H54 (cell line): ENCODE data around the gene MMEL1.
A peak's percentile ranks its signal among the peaks of the same experiment; 100 is the strongest.
"Not testable (repeated sequence)": the region's sequence is repeated elsewhere in the genome, so short reads cannot be mapped to it uniquely, and the experiment has no call there.

Experiments used
- DNase-seq: peaks from one replicate; pipeline ENCODE4 v3.0.0; 2011; ENCODE audit warnings: low spot score, mixed read lengths; ENCODE audit not compliant: insufficient read length
- FAIRE-seq: peaks from 3 replicates; lab custom pipeline; 2011; peaks lifted over from hg19 to GRCh38; lab: Jason Lieb, UNC
- POLR2A ChIP-seq: IDR thresholded peaks from 2 replicates; pipeline ENCODE4 v1.6.1; 2011; ENCODE audit warnings: low read depth, mild to moderate bottlenecking, low read length

The MMEL1 gene

DNA sequence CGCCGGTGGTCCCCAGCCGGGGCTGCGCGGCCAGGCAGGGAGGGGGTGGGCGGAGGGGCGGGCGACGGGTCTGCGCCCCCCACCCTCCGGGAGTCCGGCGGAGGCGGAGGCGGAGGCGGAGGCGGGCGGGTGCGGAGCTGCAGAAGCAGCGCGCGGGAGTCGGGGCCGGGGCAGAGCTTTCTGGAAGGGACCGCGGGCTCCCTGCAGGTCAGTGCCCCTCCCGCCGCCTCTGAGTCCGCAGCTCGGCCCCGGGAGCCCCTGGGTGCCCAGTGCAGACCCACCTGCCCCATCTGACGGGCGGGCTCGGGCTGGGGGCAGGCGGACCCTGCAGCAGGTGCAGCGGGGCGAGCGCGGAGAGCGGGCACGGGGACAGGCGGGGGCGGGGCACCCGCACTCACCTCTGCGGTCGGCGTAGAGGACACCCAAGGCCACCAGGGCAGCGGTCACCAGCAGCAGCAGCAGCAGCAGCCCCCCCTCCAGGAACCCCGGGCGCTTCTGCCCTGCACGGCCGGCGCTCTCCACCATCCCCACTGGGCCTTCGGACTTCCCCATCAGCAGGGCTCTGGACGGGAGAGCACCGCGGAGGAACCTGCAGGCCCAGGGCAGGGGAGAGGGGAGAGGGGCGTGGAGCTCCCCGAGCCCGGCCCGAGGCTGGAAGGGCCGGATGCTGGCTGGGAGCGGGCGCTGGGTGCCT, 3.7 kb downstream of the MMEL1 start:
- TF ChIP-seq POLR2A, result no peak
- FAIRE-seq (no peak), DNase-seq (no peak)

DNA sequence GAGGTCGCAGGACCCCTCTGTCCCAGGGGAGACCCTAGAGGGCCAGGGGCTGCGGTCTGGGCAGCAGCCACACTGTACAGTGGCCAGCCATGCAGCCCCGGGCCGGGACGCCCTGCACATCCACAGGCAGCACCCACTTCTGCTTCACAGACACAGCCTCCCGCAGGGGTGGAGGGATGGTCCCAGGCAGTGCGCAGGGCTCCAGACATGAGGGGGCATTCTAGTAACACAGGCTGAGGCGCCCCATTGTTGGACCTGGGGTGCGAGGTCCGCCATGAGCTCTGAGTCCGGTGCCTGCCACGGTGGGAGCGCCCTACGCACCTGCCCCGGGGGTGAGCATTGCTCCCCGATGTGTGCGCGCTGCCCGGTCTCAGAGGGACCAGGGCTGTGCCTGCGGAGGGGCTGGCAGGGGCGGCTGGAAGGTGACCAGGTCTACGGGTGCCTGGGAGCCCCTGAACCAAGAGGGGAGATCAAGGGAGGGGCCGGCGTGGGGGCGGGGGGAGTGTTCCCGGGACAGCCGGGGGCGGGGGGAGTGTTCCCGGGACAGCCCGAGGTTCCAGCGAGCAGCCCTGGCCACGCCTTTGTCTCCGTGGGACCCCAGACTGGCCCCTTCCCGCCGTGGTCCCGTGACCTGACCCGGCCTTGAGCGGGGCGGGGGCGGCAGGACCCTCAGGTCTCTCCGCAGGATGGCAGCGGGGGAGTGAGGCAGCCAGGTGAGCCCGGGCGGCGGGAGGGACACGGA, 4.5 kb downstream of the MMEL1 start:
- no peak for TF ChIP-seq POLR2A
- DNase-seq, result no peak
- no peak for FAIRE-seq

DNA sequence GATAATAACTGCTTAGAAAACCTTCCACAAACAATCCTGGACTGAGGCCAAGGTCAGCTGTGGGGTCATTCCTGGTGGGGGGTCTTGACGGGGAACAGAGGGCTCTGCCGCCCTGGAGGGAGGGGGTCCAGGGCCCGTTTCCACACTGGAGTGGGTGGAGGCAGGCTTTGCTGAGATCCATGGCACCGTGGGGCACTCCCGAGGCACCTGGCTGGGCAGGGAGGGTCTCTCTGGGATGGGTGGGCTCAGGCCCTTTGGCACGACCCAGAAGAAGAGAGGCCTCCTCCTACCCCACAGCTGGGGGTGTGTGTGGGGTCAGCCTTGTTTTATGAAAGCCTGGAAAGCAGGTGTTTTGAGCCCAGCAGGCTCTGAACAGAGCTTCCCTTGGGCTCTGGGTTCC, 5.1 kb downstream of the MMEL1 start:
- DNase-seq (no peak), FAIRE-seq (no peak)
- TF ChIP-seq POLR2A, result no peak

DNA sequence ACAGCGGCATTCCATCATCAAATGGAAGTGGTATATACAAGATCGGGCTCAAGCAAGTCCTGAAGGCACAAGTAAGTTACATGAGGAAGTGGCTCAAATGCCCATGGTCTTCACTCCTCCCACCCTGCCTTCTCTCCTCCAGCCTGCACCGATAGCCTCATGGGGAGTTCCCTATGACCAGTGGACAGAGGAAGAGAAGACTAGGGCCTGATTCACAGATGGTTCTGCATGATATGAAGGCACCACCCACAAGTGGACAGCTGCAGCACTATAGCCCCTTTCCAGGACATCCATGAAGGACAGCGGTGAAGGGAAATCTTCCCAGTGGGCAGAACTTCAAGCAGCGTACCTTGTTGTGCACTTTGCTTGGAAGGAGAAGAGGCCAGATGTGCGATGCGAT, 7.1 kb downstream of the MMEL1 start:
- FAIRE-seq, DNase-seq: not testable (repeated sequence)

DNA sequence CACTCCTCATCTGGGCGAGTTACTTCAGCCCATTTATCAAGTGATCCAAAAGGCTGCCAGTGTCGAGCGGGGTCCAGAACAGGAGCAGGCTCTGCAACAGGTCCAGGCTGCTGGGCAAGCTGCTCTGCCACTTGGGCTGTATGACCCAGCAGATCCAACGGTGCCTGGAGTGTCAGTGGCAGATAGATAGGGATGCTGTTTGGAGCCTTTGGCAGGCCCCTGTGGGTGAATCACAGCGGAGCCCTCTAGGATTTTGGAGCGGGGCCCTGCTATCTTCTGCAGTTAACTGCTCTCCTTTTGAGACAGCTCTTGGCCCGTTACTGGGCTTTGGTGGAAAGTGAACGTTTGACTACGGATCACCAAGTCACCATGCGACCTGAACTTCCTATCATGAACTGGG, 7.5 kb downstream of the MMEL1 start:
- no peak for FAIRE-seq
- no peak for DNase-seq

DNA sequence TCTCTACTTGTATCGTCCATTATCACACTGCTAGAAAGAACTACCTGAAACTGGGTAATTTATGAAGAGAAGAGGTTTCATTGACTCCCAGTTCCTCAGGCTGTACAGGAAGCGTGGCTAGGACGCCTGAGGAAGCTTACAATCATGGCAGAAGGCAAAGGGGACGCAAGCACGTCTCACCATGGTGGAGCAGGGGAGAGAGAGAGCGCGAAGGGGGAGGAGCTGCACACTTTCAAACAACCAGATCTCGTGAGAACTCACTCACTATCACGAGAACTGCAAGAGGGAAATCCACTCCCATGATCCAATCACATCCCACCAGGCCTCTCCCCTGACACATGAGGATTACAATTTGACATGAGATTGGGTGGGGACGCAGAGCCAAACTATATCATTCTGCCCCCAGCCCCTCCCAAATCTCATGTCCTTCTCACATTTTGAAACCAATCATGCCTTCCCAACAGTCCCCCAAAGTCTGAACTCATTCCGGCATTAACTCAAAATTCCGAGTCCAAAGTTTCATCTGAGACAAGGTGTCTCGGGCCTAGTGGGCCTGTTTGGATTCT, 8.0 kb downstream of the MMEL1 start:
- FAIRE-seq (no peak), DNase-seq (no peak)
- no peak for TF ChIP-seq POLR2A

More for the DNA sequence above, 7.5 kb downstream of the MMEL1 start:
- TF ChIP-seq POLR2A, result no peak

DNA sequence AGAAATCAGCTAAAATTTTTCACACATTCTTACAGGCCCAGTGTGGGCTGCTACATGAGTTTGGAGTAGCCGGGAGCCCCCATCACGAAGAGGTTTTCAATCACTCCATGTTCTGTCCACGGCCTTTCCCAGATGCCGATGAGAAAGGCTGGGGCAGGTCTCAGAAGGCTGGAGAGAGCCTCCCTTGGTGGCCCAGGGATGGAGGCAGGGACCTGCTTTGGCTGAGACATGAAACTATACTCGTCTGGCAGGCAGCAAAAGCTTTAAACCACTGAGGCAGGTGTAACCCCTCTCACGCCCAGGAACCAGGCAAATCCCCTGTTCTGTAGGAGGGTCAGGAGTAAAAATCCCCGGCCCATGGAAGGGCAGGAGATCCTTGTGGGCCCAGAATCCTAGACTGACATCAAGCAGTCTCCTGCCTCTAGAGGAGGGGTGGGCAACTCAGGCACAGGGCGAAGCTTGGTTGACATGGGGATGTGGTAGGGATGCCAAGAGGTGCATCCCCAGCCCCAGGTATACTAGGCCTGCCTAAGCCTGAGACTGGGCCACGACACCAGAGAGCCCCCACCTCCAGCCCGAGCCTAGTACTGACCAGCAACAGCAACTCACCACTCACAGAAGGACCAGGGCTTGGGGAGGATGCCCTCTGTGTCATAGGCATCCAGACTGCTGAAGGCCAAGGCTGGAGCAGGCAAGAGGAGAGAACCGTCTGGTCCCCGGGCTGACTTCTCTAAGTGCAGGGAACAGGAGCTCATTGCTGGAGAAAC, 9.1 kb downstream of the MMEL1 start:
- FAIRE-seq (no peak), DNase-seq (no peak)
- TF ChIP-seq POLR2A, result no peak

DNA sequence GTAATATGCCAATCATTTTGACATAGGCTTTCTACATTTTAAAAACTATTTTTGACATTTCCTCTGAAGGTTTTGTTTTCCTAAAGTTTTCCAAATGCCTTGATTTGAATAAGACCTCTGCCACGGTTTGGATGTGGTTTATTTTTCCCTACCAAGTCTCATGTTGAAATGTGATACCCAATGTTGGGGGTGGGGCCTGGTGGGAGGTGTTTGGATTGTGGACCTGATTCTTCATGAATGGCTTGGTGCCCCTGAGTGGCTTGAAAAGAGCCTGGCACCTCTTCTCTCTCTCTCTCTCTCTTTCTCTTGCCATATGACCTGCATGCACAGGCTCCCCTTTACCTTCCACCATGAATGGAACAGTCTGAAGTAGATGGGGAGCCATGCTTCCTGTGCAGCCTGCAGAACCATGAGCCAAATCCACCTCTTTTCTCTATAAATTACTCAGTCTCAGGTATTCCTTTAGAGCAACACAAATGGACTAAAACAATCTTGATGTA, 14.8 kb downstream of the MMEL1 start:
- DNase-seq (no peak), FAIRE-seq (no peak)
- TF ChIP-seq POLR2A, result no peak

DNA sequence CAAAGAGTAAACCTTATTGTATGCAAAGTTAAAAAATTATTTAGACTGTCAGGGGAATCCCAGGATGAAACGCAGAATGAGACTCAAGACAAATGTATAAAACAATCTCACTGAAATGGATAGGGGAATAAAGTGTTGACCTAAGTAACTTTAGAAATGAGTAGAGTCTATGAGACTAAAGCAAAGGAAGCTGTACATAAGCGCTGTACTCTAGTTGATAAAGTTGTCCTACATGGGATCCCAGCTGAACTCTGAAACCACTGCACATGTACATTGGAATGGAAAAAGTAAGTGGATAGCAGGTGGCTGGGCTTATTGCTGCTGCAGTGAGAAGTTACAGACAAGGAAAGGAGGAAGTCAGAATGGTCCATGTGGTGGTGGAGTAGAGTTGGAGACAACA, 18.7 kb downstream of the MMEL1 start:
- TF ChIP-seq POLR2A, result no peak
- DNase-seq (no peak), FAIRE-seq (no peak)

DNA sequence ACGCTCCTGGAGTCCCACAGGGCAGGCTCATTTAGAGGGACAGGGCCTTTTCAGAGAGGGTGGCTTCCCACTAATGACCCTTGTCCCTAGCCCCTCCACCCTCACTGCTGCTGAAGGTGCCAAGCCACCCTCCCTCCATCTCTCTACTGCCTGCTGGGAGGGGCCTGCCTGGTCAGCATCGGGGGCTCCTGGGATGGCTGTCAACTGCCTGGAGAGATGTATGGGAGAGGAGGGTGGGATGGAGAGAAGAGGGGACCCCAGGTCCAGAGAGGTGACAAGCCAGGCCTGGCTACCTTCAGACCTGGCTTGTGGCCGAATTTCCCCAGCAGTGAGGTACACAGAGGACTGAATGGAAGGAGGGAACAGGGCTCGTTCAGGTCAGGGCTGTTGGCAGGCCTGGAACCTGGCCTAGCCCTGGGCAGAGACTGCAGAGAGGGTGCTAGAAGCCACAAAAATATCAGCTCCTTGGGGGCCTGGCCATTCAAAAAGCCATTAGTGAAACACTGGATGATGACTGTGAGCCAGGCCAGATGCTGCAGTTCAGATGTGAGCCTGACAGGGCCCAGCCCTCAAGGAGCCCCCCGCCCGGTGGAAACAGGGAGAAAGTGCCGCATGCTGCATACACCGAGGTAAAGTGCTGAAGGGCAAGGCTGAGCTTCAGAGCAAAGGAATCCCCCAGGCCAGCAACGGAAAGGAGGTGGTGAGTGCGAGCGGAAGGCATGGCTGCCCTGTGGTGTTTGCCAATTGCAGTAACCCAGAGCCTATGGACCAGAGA, 20.0 kb downstream of the MMEL1 start:
- no peak for TF ChIP-seq POLR2A
- DNase-seq, result no peak
- no peak for FAIRE-seq

DNA sequence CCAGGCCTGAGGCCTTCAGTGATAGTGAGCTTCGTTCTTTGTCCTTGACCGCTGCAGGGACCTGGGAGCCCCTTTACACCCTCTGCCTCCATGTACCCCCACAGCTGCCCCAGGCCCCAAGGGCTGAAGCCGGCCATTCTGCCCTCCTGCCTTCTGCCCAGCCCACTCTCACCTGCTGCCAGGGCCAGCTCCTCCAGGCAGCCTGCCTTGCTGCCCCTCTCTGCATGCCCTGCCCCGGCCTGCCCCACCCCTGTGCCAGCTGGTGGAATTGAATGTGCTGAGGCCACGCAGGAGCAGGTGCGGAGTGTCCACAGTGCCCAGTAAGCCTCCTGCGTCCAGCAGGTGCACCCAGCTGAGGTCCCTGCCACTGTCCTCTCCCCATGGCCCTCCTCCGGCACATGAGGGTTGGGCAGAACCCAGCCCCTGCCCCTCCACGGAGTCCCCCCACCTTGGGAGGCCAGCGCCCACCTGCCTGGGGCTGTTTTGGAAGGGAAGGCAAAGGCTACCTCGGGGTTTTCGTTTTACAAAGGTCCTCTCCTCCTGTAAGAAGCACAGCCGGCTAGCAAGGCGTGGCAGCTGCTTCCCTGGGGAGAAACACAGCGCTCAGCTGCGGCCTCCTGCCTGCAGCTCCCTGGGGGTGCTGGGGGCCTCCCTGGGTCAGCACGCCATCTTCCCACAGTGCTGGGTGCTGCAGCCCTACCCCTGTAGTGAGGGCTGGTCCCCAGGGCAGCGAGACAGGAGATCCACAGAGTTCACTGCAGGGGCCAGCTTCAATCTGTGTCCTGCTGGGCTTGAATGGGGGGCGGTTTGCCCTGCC, 21.0 kb downstream of the MMEL1 start:
- no peak for TF ChIP-seq POLR2A
- FAIRE-seq, result no peak
- DNase-seq, result no peak

DNA sequence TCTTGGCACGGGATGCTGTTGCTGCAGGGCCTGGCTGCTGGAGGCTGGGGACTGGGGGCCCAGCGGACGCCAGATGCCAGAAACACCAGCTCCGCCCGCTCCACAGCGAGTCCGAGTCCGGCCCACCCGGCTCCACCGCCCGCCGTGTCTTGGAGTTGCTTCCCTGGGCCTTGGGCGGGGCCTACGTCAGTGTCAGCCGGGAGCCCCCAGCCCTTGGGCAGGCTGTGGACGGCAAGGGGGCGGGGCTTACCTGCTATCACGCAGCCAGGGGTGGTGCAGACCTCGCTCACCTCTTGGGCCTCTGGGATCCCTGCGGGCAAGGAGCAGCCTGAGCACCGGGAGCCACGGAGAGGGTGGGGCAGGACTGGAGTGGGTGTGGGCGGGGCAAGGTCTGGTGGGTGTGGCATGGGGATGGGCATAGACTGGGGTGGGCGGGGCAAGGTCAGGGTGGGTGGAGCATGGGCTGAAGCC, 21.8 kb downstream of the MMEL1 start:
- FAIRE-seq, result no peak
- no peak for TF ChIP-seq POLR2A

More for the DNA sequence above, 21.8 kb downstream of the MMEL1 start:
- DNase-seq, result peak; percentile 20
